ENCODE data around the gene PRKCH.

Gene PRKCH

GRCh38 chr14:61543946-61544345 is 222.6 kb downstream of the PRKCH start:
- no peaks in the 10 kb centered on the region for H3K79me1 ChIP-seq (ENCODE audit: low read depth, low read length)
- H3K27ac ChIP-seq (replicated peaks; ENCODE audit: low read length): no peak overlapping the region
- H4K8ac ChIP-seq (ENCODE audit: low read depth, low read length): no peak overlapping the region
- H3K4me3 ChIP-seq (ENCODE audit: low read length in 2 of 2): no peak overlapping the region
- no peaks in the 10 kb centered on the region for H3K36me3 ChIP-seq (replicated peaks in 1 of 2; ENCODE audit: control insufficient read depth in 2 of 2, insufficient read depth in 2 of 2, low read length in 2 of 2)
- no peak for DNase-seq (ENCODE audit: low spot score)
- no peak overlapping the region for H2AFZ ChIP-seq (ENCODE audit: low read length)
- H2BK120ac ChIP-seq (ENCODE audit: low read depth, low read length): no peak overlapping the region
- no peaks in the 10 kb centered on the region for H3K27me3 ChIP-seq (ENCODE audit: control insufficient read depth in 3 of 3, insufficient read depth in 3 of 3, low read depth in 1 of 3, low read length in 3 of 3)
- H4K91ac ChIP-seq (ENCODE audit: low read depth, low read length, poor library complexity): no peak overlapping the region
- H3K4me1 ChIP-seq (ENCODE audit: control insufficient read depth in 2 of 2, insufficient read depth in 1 of 2, low read depth in 1 of 2, low read length in 2 of 2): peaks cover 0 to 11% of the 10 kb centered on the region in 2 donors
- H3K9ac ChIP-seq (ENCODE audit: low read depth, low read length, poor library complexity): no peak overlapping the region
- no CpG with 5 or more reads among the region's 7 CpGs for WGBS, 2 donors (ENCODE audit: extremely low coverage in 2 of 2, insufficient read length in 2 of 2, insufficient replicate concordance in 1 of 2)
- H2AK5ac ChIP-seq (ENCODE audit: low read depth, low read length): no peak overlapping the region
- no peak overlapping the region for H3K14ac ChIP-seq (ENCODE audit: low read length)
- H3K9me3 ChIP-seq (replicated peaks in 1 of 2; ENCODE audit: control insufficient read depth in 2 of 2, insufficient read depth in 1 of 2, low read depth in 1 of 2, low read length in 2 of 2): no peaks in the 10 kb centered on the region
- no peak overlapping the region for H2BK12ac ChIP-seq (ENCODE audit: low read length)
- no peak overlapping the region for H3K23ac ChIP-seq (ENCODE audit: low read depth, low read length, poor library complexity)
- no peak overlapping the region for H3K4ac ChIP-seq (ENCODE audit: low read length)
- H3K4me2 ChIP-seq (ENCODE audit: insufficient read depth, low read length, poor library complexity, severe bottlenecking): no peak overlapping the region
- peak overlapping the region; percentile 31 for H3K18ac ChIP-seq (ENCODE audit: low read length)
- no peak overlapping the region for H2BK5ac ChIP-seq (ENCODE audit: low read length)
- H2BK15ac ChIP-seq (ENCODE audit: low read length): no peak overlapping the region

GRCh38 chr14:61544448-61545330 is 223.3 kb downstream of the PRKCH start:
- Histone ChIP-seq H3K27me3 (ENCODE audit: control insufficient read depth in 3 of 3, insufficient read depth in 3 of 3, low read depth in 1 of 3, low read length in 3 of 3) (no peaks in the 10 kb centered on the region), H3K9ac (ENCODE audit: low read depth, low read length, poor library complexity) (peak overlapping the region; percentile 1), H3K23ac (ENCODE audit: low read depth, low read length, poor library complexity) (no peak overlapping the region), H3K14ac (ENCODE audit: low read length) (peak overlapping the region; percentile 27), H3K27ac (replicated peaks; ENCODE audit: low read length) (no peak overlapping the region), H2BK5ac (ENCODE audit: low read length) (no peak overlapping the region), H2AK5ac (ENCODE audit: low read depth, low read length) (no peak overlapping the region), H4K8ac (ENCODE audit: low read depth, low read length) (no peak overlapping the region), H3K4me1 (ENCODE audit: control insufficient read depth in 2 of 2, insufficient read depth in 1 of 2, low read depth in 1 of 2, low read length in 2 of 2) (peaks cover 0 to 11% of the 10 kb centered on the region in 2 donors), H3K36me3 (replicated peaks in 1 of 2; ENCODE audit: control insufficient read depth in 2 of 2, insufficient read depth in 2 of 2, low read length in 2 of 2) (no peaks in the 10 kb centered on the region), H2BK15ac (ENCODE audit: low read length) (no peak overlapping the region), H3K4ac (ENCODE audit: low read length) (no peak overlapping the region), H3K9me3 (replicated peaks in 1 of 2; ENCODE audit: control insufficient read depth in 2 of 2, insufficient read depth in 1 of 2, low read depth in 1 of 2, low read length in 2 of 2) (no peaks in the 10 kb centered on the region), H3K79me1 (ENCODE audit: low read depth, low read length) (no peaks in the 10 kb centered on the region), H2AFZ (ENCODE audit: low read length) (no peak overlapping the region), H3K18ac (ENCODE audit: low read length) (peak overlapping the region; percentile 30), H4K91ac (ENCODE audit: low read depth, low read length, poor library complexity) (no peak overlapping the region), H2BK12ac (ENCODE audit: low read length) (no peak overlapping the region), H3K4me3 (ENCODE audit: low read length in 2 of 2) (no peak overlapping the region), H3K4me2 (ENCODE audit: insufficient read depth, low read length, poor library complexity, severe bottlenecking) (no peak overlapping the region), H2BK120ac (ENCODE audit: low read depth, low read length) (no peak overlapping the region)
- DNase-seq (ENCODE audit: low spot score): no peak
- WGBS, 2 donors (ENCODE audit: extremely low coverage in 2 of 2, insufficient read length in 2 of 2, insufficient replicate concordance in 1 of 2): no CpG with 5 or more reads among the region's 14 CpGs

GRCh38 chr14:61545726-61546455 is 224.5 kb downstream of the PRKCH start:
- Histone ChIP-seq H3K9ac (ENCODE audit: low read depth, low read length, poor library complexity) (no peak overlapping the region), H3K36me3 (replicated peaks in 1 of 2; ENCODE audit: control insufficient read depth in 2 of 2, insufficient read depth in 2 of 2, low read length in 2 of 2) (no peaks in the 10 kb centered on the region), H2AFZ (ENCODE audit: low read length) (no peak overlapping the region), H3K4me3 (ENCODE audit: low read length in 2 of 2) (no peak overlapping the region), H2AK5ac (ENCODE audit: low read depth, low read length) (no peak overlapping the region), H3K79me1 (ENCODE audit: low read depth, low read length) (no peaks in the 10 kb centered on the region), H3K14ac (ENCODE audit: low read length) (no peak overlapping the region), H4K8ac (ENCODE audit: low read depth, low read length) (no peak overlapping the region), H3K4me1 (ENCODE audit: control insufficient read depth in 2 of 2, insufficient read depth in 1 of 2, low read depth in 1 of 2, low read length in 2 of 2) (peaks cover 0 to 11% of the 10 kb centered on the region in 2 donors), H2BK12ac (ENCODE audit: low read length) (no peak overlapping the region), H4K91ac (ENCODE audit: low read depth, low read length, poor library complexity) (no peak overlapping the region), H3K4me2 (ENCODE audit: insufficient read depth, low read length, poor library complexity, severe bottlenecking) (no peak overlapping the region), H3K27ac (replicated peaks; ENCODE audit: low read length) (no peak overlapping the region), H3K18ac (ENCODE audit: low read length) (no peak overlapping the region), H3K9me3 (replicated peaks in 1 of 2; ENCODE audit: control insufficient read depth in 2 of 2, insufficient read depth in 1 of 2, low read depth in 1 of 2, low read length in 2 of 2) (no peaks in the 10 kb centered on the region), H3K27me3 (ENCODE audit: control insufficient read depth in 3 of 3, insufficient read depth in 3 of 3, low read depth in 1 of 3, low read length in 3 of 3) (no peaks in the 10 kb centered on the region), H3K23ac (ENCODE audit: low read depth, low read length, poor library complexity) (no peak overlapping the region), H2BK15ac (ENCODE audit: low read length) (no peak overlapping the region), H2BK120ac (ENCODE audit: low read depth, low read length) (no peak overlapping the region), H3K4ac (ENCODE audit: low read length) (no peak overlapping the region), H2BK5ac (ENCODE audit: low read length) (no peak overlapping the region)
- no peak for DNase-seq (ENCODE audit: low spot score)
- no CpG with 5 or more reads among the region's 7 CpGs for WGBS, 2 donors (ENCODE audit: extremely low coverage in 2 of 2, insufficient read length in 2 of 2, insufficient replicate concordance in 1 of 2)

Data from neuronal stem cell (in vitro differentiated cells).